GOT3 (cell line): ENCODE results near the gene TMPRSS13.

ENCODE experiments used
- DNase-seq: peaks from one replicate; lab custom pipeline; 2025; ENCODE audit warnings: mixed read lengths; lab: John Stamatoyannopoulos, UW

Gene TMPRSS13

GRCh38 chr11:117855186-117855845 is 73.9 kb downstream of the TMPRSS13 start:
- DNase-seq, result no peak

- DNase-seq, result no peak
These were observed 76.9 kb downstream of the TMPRSS13 start for GRCh38 chr11:117852309-117852708.

GRCh38 chr11:117851852-117852251 is 77.3 kb downstream of the TMPRSS13 start:
- no peak for DNase-seq

- no peak for DNase-seq
These were observed 78.1 kb downstream of the TMPRSS13 start for GRCh38 chr11:117851106-117851505.
